HG02870 (cell line): Measurements from ENCODE around the gene GALNT9.
"Not testable (repeated sequence)": the region's sequence is repeated elsewhere in the genome, so short reads cannot be mapped to it uniquely, and the experiment has no call there.

Experiments
- ATAC-seq: cut with Tn5 transposase; IDR thresholded peaks from one replicate; pipeline ENCODE4 v1.9.1; 2021; ENCODE audit warnings: mild to moderate bottlenecking, moderate library complexity; ENCODE audit not compliant: unreplicated experiment

Gene GALNT9

GRCh38 chr12:132151145-132151765 lies 178.1 kb downstream of the GALNT9 start:
- ATAC-seq = no peak

- ATAC-seq = no peak
These were observed 178.6 kb downstream of the GALNT9 start for GRCh38 chr12:132150780-132151144.

GRCh38 chr12:132149526-132149925 lies 179.9 kb downstream of the GALNT9 start:
- not testable (repeated sequence) for ATAC-seq

GRCh38 chr12:132148368-132149045 lies 180.9 kb downstream of the GALNT9 start:
- ATAC-seq = no peak

GRCh38 chr12:132147423-132148367 lies 181.7 kb downstream of the GALNT9 start:
- ATAC-seq = no peak

GRCh38 chr12:132146772-132147422 lies 182.5 kb downstream of the GALNT9 start:
- no peak for ATAC-seq
